ENCODE results near the gene ZNF618.

GRCh38 chr9:113868501-113868900, 7.6 kb upstream of the ZNF618 start:
- TF ChIP-seq CTCF (IDR thresholded peaks at IDR 0.05; ENCODE audit: borderline replicate concordance, extremely low read depth, low read length, poor library complexity, severe bottlenecking) (no peak), EZH2 (IDR thresholded peaks at IDR 0.05; ENCODE audit: borderline replicate concordance, low read depth, low read length, severe bottlenecking) (no peak)
